GM12865 (cell line): Measurements from ENCODE around the gene CDC16.

Experiments used
- DNase-seq: peaks from one replicate; pipeline ENCODE4 v3.0.0; 2010; ENCODE audit warnings: low read depth
- H3K4me3 ChIP-seq: 2 replicates; pipeline ENCODE4 v1.5.1; 2011; ENCODE audit warnings: mild to moderate bottlenecking, low read depth, low read length, control low read depth
- CTCF ChIP-seq: IDR thresholded peaks from 2 replicates; pipeline ENCODE4 v1.5.1; 2011; ENCODE audit warnings: low read length, control low read depth, low read depth, inconsistent platforms; ENCODE audit not compliant: insufficient read depth; ENCODE audit errors: missing control alignments

CDC16 gene

GRCh38 chr13:114235697-114236096 is 1.0 kb downstream of the CDC16 start:
- DNase-seq = no peak
- no peak for TF ChIP-seq CTCF

GRCh38 chr13:114236227-114236626 is 1.5 kb downstream of the CDC16 start:
- no peak for DNase-seq
- TF ChIP-seq CTCF = no peak
- peak overlapping the region; percentile 77 for H3K4me3 ChIP-seq

More at GRCh38 chr13:114235697-114236096, 1.0 kb downstream of the CDC16 start:
- H3K4me3 ChIP-seq = peak overlapping the region; percentile 77

- DNase-seq = no peak
- TF ChIP-seq CTCF = no peak
- no peak overlapping the region for H3K4me3 ChIP-seq
These were observed 2.9 kb downstream of the CDC16 start for GRCh38 chr13:114237415-114238112.

- no peak for TF ChIP-seq CTCF
- no peak for DNase-seq
- H3K4me3 ChIP-seq = no peak overlapping the region
These were observed 7.2 kb downstream of the CDC16 start for GRCh38 chr13:114241918-114242317.

- no peak for DNase-seq
- no peak for TF ChIP-seq CTCF
- H3K4me3 ChIP-seq = no peak overlapping the region
These were observed 9.3 kb downstream of the CDC16 start for GRCh38 chr13:114243971-114244370.

- no peak for TF ChIP-seq CTCF
- DNase-seq = no peak
- no peak overlapping the region for H3K4me3 ChIP-seq
These were observed 9.9 kb downstream of the CDC16 start for GRCh38 chr13:114244637-114245036.

GRCh38 chr13:114248011-114248410 is 13.3 kb downstream of the CDC16 start:
- DNase-seq = no peak
- no peak for TF ChIP-seq CTCF

More at GRCh38 chr13:114248011-114248410, 13.3 kb downstream of the CDC16 start:
- H3K4me3 ChIP-seq = no peak overlapping the region
